WTC11 (cell line): ENCODE results near the gene MLH3.

Source experiments
- MYBL2 ChIP-seq: sonication (generic); formaldehyde crosslinking; IDR thresholded peaks from 2 replicates; pipeline ENCODE4 v1.8.1; 2023; ENCODE audit warnings: mild to moderate bottlenecking, moderate library complexity, missing genetic modification reagents
- TF ChIP-seq, protein P1 (sequence below): fragments of 200-600 bp; IDR thresholded peaks from 2 replicates; pipeline ENCODE4 v1.8.0; 2022; ENCODE audit warnings: antibody characterized with exemption
- TF ChIP-seq, protein P2 (sequence below): sonication (generic); formaldehyde crosslinking; IDR thresholded peaks from 2 replicates; pipeline ENCODE4 v1.8.0; 2022; ENCODE audit warnings: mild to moderate bottlenecking, missing genetic modification reagents

DNA sequence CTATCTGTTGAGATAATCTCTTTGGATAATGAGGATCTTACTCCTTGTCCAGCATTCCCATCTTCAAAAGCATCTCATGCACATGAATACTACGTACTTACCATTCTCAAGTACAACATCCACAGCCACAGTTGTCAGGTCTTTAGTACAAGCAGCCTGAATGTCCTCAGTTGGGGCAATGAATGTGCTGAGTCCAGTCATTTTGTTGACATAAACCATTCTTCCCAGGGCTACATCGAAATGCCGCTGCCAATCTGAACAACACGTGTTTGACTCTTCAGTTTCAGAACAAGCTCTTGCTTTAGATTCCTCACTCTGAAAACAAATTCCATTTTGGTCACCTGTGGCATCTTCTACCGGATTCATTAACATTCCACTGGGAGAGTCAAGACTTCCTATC lies 5.0 kb downstream of the MLH3 start:
- TF ChIP-seq, protein P1, sequence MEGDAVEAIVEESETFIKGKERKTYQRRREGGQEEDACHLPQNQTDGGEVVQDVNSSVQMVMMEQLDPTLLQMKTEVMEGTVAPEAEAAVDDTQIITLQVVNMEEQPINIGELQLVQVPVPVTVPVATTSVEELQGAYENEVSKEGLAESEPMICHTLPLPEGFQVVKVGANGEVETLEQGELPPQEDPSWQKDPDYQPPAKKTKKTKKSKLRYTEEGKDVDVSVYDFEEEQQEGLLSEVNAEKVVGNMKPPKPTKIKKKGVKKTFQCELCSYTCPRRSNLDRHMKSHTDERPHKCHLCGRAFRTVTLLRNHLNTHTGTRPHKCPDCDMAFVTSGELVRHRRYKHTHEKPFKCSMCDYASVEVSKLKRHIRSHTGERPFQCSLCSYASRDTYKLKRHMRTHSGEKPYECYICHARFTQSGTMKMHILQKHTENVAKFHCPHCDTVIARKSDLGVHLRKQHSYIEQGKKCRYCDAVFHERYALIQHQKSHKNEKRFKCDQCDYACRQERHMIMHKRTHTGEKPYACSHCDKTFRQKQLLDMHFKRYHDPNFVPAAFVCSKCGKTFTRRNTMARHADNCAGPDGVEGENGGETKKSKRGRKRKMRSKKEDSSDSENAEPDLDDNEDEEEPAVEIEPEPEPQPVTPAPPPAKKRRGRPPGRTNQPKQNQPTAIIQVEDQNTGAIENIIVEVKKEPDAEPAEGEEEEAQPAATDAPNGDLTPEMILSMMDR: no peak
- TF ChIP-seq, protein P2, sequence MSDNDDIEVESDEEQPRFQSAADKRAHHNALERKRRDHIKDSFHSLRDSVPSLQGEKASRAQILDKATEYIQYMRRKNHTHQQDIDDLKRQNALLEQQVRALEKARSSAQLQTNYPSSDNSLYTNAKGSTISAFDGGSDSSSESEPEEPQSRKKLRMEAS (CRISPR knock-in tag): no peak
- no peak for TF ChIP-seq MYBL2 (CRISPR knock-in tag)
